SK-N-MC (cell line): Measurements from ENCODE around the gene ARID4B.
"Not testable (repeated sequence)": the region's sequence is repeated elsewhere in the genome, so short reads cannot be mapped to it uniquely, and the experiment has no call there.

Source experiments
- EZH2 ChIP-seq: fragments of 200-600 bp; sonication (generic); IDR thresholded peaks from one replicate; pipeline ENCODE4 v1.6.1; 2017; ENCODE audit warnings: antibody characterized with exemption
- FOXP2 ChIP-seq: optimal IDR thresholded peaks from 2 replicates; pipeline ENCODE3; 2011; ENCODE audit warnings: mild to moderate bottlenecking, moderate library complexity; ENCODE audit not compliant: insufficient read depth; ENCODE audit errors: extremely low read length, control extremely low read depth
- POLR2AphosphoS5 ChIP-seq: IDR thresholded peaks from 2 replicates; pipeline ENCODE4 v1.6.1; 2012; ENCODE audit warnings: mild to moderate bottlenecking, low read depth, low read length, borderline replicate concordance

DNA sequence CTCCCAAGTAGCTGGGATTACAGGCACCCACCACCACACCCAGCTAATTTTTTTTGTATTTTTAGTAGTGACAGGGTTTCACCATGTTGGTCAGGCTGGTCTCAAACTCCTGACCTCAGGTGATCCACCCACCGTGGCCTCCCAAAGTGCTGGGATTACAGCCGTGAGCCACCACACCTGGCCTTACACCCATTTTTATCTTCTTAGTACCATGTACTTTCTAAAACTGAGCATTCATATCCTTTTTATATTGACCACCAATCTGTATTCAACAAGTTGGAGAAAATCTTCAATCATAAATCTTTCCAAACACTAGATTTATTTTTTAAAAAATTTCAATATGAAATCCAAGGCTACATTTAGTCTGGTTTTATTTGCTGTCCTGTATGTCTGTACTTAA lies 113.0 kb downstream of the ARID4B start:
- not testable (repeated sequence) for TF ChIP-seq POLR2AphosphoS5, FOXP2, EZH2
